GM21717 (cell line): ENCODE measurements around the gene PPIP5K1.

Experiments
- ATAC-seq: cut with Tn5 transposase; IDR thresholded peaks from one replicate; pipeline ENCODE4 v1.9.1; 2021; ENCODE audit warnings: mild to moderate bottlenecking, moderate library complexity; ENCODE audit not compliant: unreplicated experiment

The PPIP5K1 gene

GRCh38 chr15:43492673-43493601 lies 97.1 kb downstream of the PPIP5K1 start, which contains the start of gene TP53BP1:
TP53BP1 (minus strand) TSS chr15:43493156; CDS start chr15:43493043, 113 bp downstream.
- ATAC-seq = peak; percentile 95

- ATAC-seq = no peak
These were observed 97.7 kb downstream of the PPIP5K1 start for GRCh38 chr15:43492266-43492665.

- no peak for ATAC-seq
These were observed 100.8 kb downstream of the PPIP5K1 start for GRCh38 chr15:43489191-43489590.

- no peak for ATAC-seq
These were observed 101.2 kb downstream of the PPIP5K1 start for GRCh38 chr15:43488790-43489189.

GRCh38 chr15:43487271-43487895 lies 102.6 kb downstream of the PPIP5K1 start:
- ATAC-seq = no peak

- no peak for ATAC-seq
These were observed 105.6 kb downstream of the PPIP5K1 start for GRCh38 chr15:43484455-43484854.
